K562 (cell line): ENCODE measurements around the gene TSPAN3. TPM values are rescaled to one million over a fixed set of nuclear protein-coding genes. Genes with fewer than 3 reads are reported as not detected.

Experiments
- ATF3 ChIP-seq, 2 experiments: fragments of 450-650 bp in 1 of 2; sonication (generic) in 1 of 2; formaldehyde crosslinking in 1 of 2; IDR thresholded peaks in 1 of 2; conservative IDR thresholded peaks in 1 of 2; 2 replicates each; pipeline versions ENCODE4 v1.6.1 to v1.8.1; 2016 to 2023; ENCODE audit warnings: mild to moderate bottlenecking in 2 of 2, moderate library complexity in 2 of 2, inconsistent platforms in 1 of 2, missing genetic modification reagents in 1 of 2
- BCLAF1 ChIP-seq, 2 experiments: fragments of 450-650 bp in 1 of 2; IDR thresholded peaks; 2 replicates each; pipeline ENCODE4 v1.6.1; 2011 to 2017; ENCODE audit warnings: low read depth in 2 of 2, antibody characterized with exemption in 1 of 2, borderline replicate concordance in 1 of 2, low read length in 1 of 2, mild to moderate bottlenecking in 1 of 2, mixed read lengths in 1 of 2; ENCODE audit not compliant: control insufficient read depth in 1 of 2
- CEBPG ChIP-seq, 3 experiments: fragments of 200-800 bp in 1 of 3; sonication (Bioruptor generic) in 1 of 3; sonication (generic) in 1 of 3; formaldehyde crosslinking in 1 of 3; IDR thresholded peaks in 2 of 3; conservative IDR thresholded peaks in 1 of 3; 2 replicates each; pipeline versions ENCODE4 v1.6.1 to v1.8.0; 2016 to 2022; ENCODE audit warnings: missing compliant biosample characterization in 2 of 3, missing genetic modification characterization in 2 of 3, mild to moderate bottlenecking in 1 of 3, missing genetic modification reagents in 1 of 3
- ESRRB ChIP-seq: fragments of 250-450 bp; sonication (Bioruptor Pico); IDR thresholded peaks from 2 replicates; pipeline ENCODE4 v1.5.0; 2020; ENCODE audit warnings: mild to moderate bottlenecking, moderate library complexity, borderline replicate concordance
- HMGN3 ChIP-seq: IDR thresholded peaks from 2 replicates; pipeline ENCODE4 v1.6.1; 2011; ENCODE audit warnings: borderline replicate concordance, low read depth, mild to moderate bottlenecking, mixed read lengths, low read length; ENCODE audit not compliant: insufficient read length; ENCODE audit errors: extremely low read depth
- IRF1 ChIP-seq: sonication (generic); formaldehyde crosslinking; IDR thresholded peaks from 2 replicates; pipeline ENCODE4 v1.8.0; 2022; ENCODE audit warnings: missing genetic modification reagents, mild to moderate bottlenecking, borderline replicate concordance
- NCOA1 ChIP-seq: fragments of 450-650 bp; IDR thresholded peaks from 2 replicates; pipeline ENCODE4 v1.6.1; 2016; ENCODE audit warnings: low read depth
- PBX2 ChIP-seq, 2 experiments: IDR thresholded peaks in 1 of 2; conservative IDR thresholded peaks in 1 of 2; 2 replicates each; pipeline ENCODE4 v1.6.1; 2016; ENCODE audit warnings: low read depth in 2 of 2, mild to moderate bottlenecking in 1 of 2, missing compliant biosample characterization in 1 of 2, missing genetic modification characterization in 1 of 2, moderate library complexity in 1 of 2
- SAFB2 ChIP-seq: fragments of 200-400 bp; formaldehyde crosslinking; IDR thresholded peaks from 2 replicates; pipeline ENCODE4 v1.6.1; 2018; ENCODE audit warnings: borderline replicate concordance, low read length, low read depth, moderate library complexity; ENCODE audit not compliant: severe bottlenecking
- STAT5A ChIP-seq: IDR thresholded peaks from 2 replicates; pipeline ENCODE4 v1.6.1; 2012; ENCODE audit warnings: low read length, inconsistent platforms, borderline replicate concordance
- TEAD4 ChIP-seq, 2 experiments: sonication (generic) in 1 of 2; formaldehyde crosslinking in 1 of 2; IDR thresholded peaks; 2 replicates each; pipeline versions ENCODE4 v1.6.1 to v1.8.0; 2012 to 2022; ENCODE audit warnings: borderline replicate concordance in 1 of 2, inconsistent platforms in 1 of 2, low read length in 1 of 2, mild to moderate bottlenecking in 1 of 2, missing genetic modification reagents in 1 of 2
- U2AF2 ChIP-seq: fragments of 200-400 bp; formaldehyde crosslinking; optimal IDR thresholded peaks from 2 replicates; pipeline ENCODE3; 2017; ENCODE audit warnings: low read depth, mild to moderate bottlenecking, low read length
- XRCC4 ChIP-seq: IDR thresholded peaks from one replicate; pipeline ENCODE4 v1.6.1; 2011; ENCODE audit not compliant: insufficient read depth, insufficient read length; ENCODE audit errors: extremely low read depth
- ZFP30 ChIP-seq: fragments of 250-450 bp; sonication (Bioruptor Pico); IDR thresholded peaks from 2 replicates; pipeline ENCODE4 v1.8.0; 2022; ENCODE audit warnings: moderate library complexity, mild to moderate bottlenecking, inconsistent platforms, borderline replicate concordance
- ZNF830 ChIP-seq: fragments of 250-450 bp; sonication (Bioruptor Pico); IDR thresholded peaks from 2 replicates; pipeline ENCODE4 v1.5.0; 2021; ENCODE audit warnings: mild to moderate bottlenecking
- ZSCAN32 ChIP-seq: fragments of 450-650 bp; formaldehyde crosslinking; IDR thresholded peaks from 2 replicates; pipeline ENCODE4 v1.4.0; 2020; ENCODE audit warnings: mild to moderate bottlenecking, moderate library complexity
- polyA plus RNA-seq, 8 experiments: library from polyadenylated mRNA; depleted of rRNA in 4 of 8; stranded (reverse) in 5 of 8; unstranded in 3 of 8; fragments of >200 nt; fragmentation: Nextera tagmentation in 2 of 8; fragmentation: Illumina TruSeq in 1 of 8; extraction: Ambion mirVana in 2 of 8; extraction: Trizol in 1 of 8; gene quantifications; 2 replicates each; pipeline versions ENCODE4 v1.2.1 to v1.2.3, GENCODE V29; 2011 to 2014; ENCODE audit warnings: inconsistent platforms in 1 of 8, missing spikeins in 1 of 8
- total RNA-seq, 7 experiments: library from RNA; depleted of rRNA in 6 of 7; stranded (reverse); fragments of >200 nt in 6 of 7; fragmentation: Illumina TruSeq in 2 of 7; extraction: Trizol in 2 of 7; gene quantifications; 2 replicates each; pipeline versions ENCODE4 v1.2.1 to v1.2.3, GENCODE V29; 2011 to 2021; ENCODE audit warnings: low replicate concordance in 1 of 7

Gene TSPAN3
- total and polyA plus RNA-seq, 9 of the 15 experiments (the other 6 are each of a cell fraction or from before 2014, with no cell fraction given): 14.3 to 144 (median 71.1) TPM

GRCh38 chr15:77066971-77067690 is 3.8 kb downstream of the TSPAN3 start (continued):
- TF ChIP-seq TEAD4 (IDR thresholded peaks at IDR 0.05; ENCODE audit: low read length): peak; percentile 45
- no peak for TF ChIP-seq TEAD4 (CRISPR knock-in tag; IDR thresholded peaks at IDR 0.05; ENCODE audit: borderline replicate concordance)
- TF ChIP-seq NCOA1: no peak
- no peak for TF ChIP-seq STAT5A
- TF ChIP-seq ESRRB (CRISPR knock-in tag): no peak
- TF ChIP-seq IRF1 (CRISPR knock-in tag): no peak
- TF ChIP-seq CEBPG (CRISPR knock-in tag; IDR thresholded peaks at IDR 0.05): no peak
- peak in 1 of 2 experiments; percentile 33; a peak in 1 of 4 replicates for TF ChIP-seq CEBPG (tag; conservative IDR thresholded peaks at IDR 0.05 in 1 of 2, IDR thresholded peaks at IDR 0.05 in 1 of 2)
- no peak for TF ChIP-seq HMGN3
- no peak for TF ChIP-seq ZFP30 (CRISPR knock-in tag)
- TF ChIP-seq SAFB2: no peak
- TF ChIP-seq ZSCAN32: no peak
- no peak for TF ChIP-seq ATF3 (IDR thresholded peaks at IDR 0.05)
- 0 out of 2 replicates have a peak, but pooled peaks have one; percentile 33 for TF ChIP-seq ATF3 (CRISPR knock-in tag; conservative IDR thresholded peaks at IDR 0.05)
- no peak for TF ChIP-seq U2AF2
- TF ChIP-seq XRCC4: no peak
- no peak for TF ChIP-seq PBX2 (CRISPR knock-in tag; IDR thresholded peaks at IDR 0.05; ENCODE audit: low read depth)
- peak; percentile 41; the same call in 1 of the 2 replicates for TF ChIP-seq PBX2 (tag; conservative IDR thresholded peaks at IDR 0.05; ENCODE audit: low read depth)
- no peak for TF ChIP-seq ZNF830 (CRISPR knock-in tag)
- TF ChIP-seq BCLAF1 (IDR thresholded peaks at IDR 0.05; ENCODE audit: borderline replicate concordance in 1 of 2, control insufficient read depth in 1 of 2, low read depth in 2 of 2, low read length in 1 of 2): no peak
